Neural cell (in vitro differentiated cells): ENCODE data around the gene ENKUR.

Source experiments
- EZH2 ChIP-seq: fragments of 200-600, 300-800 bp; shearing (Covaris generic), sonication (generic); IDR thresholded peaks from 2 replicates; pipeline ENCODE4 v1.6.1; 2014; ENCODE audit warnings: antibody characterized with exemption, low read length, borderline replicate concordance, mild to moderate bottlenecking; ENCODE audit not compliant: insufficient read depth, poor library complexity, severe bottlenecking
- MXI1 ChIP-seq: fragments of 450-650 bp; conservative IDR thresholded peaks from 2 replicates; pipeline ENCODE4 v1.6.1; 2014; ENCODE audit warnings: antibody characterized with exemption, mild to moderate bottlenecking; ENCODE audit not compliant: poor library complexity, severe bottlenecking
- POLR2AphosphoS5 ChIP-seq: IDR thresholded peaks from 2 replicates; pipeline ENCODE4 v1.6.1; 2012
- TAF1 ChIP-seq: IDR thresholded peaks from 2 replicates; pipeline ENCODE4 v1.6.1; 2012; ENCODE audit warnings: low read depth
- TF ChIP-seq, protein P1 (sequence below): fragments of 450-650 bp; IDR thresholded peaks from 2 replicates; pipeline ENCODE4 v1.5.1; 2014; ENCODE audit warnings: antibody characterized with exemption, mild to moderate bottlenecking, moderate library complexity; ENCODE audit not compliant: poor library complexity, severe bottlenecking

DNA sequence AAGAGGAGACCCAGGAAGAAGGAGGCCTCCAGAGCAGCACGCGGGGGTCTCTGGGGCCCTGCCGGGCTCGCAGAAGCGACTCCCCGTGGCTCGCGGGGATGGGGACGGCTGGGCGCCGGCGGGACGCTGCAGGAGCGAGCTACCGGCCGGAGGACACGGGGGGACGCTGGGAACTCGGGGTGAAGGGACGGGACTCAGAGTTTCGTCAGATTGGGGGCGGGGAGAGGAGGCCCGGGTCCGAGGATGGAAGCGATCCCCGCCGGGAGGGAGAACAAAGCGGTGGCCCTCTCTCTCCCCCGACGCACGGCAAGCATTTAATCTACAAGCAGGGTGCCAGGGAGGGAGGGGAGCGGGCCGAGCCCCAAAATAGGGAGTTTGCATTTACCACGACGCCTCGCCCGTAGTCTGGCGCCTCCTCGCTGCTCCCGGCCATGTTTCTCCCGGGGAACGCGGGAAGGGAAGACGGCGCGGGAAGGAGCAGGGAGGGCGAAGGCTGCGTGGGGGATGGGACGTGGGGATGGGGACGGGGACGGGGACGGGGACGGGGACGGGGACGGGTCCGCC is 63.7 kb downstream of the ENKUR start, which contains the start of gene PRTFDC1:
- no peak for TF ChIP-seq POLR2AphosphoS5
- TF ChIP-seq, protein P1, sequence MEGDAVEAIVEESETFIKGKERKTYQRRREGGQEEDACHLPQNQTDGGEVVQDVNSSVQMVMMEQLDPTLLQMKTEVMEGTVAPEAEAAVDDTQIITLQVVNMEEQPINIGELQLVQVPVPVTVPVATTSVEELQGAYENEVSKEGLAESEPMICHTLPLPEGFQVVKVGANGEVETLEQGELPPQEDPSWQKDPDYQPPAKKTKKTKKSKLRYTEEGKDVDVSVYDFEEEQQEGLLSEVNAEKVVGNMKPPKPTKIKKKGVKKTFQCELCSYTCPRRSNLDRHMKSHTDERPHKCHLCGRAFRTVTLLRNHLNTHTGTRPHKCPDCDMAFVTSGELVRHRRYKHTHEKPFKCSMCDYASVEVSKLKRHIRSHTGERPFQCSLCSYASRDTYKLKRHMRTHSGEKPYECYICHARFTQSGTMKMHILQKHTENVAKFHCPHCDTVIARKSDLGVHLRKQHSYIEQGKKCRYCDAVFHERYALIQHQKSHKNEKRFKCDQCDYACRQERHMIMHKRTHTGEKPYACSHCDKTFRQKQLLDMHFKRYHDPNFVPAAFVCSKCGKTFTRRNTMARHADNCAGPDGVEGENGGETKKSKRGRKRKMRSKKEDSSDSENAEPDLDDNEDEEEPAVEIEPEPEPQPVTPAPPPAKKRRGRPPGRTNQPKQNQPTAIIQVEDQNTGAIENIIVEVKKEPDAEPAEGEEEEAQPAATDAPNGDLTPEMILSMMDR = no peak
- no peak for TF ChIP-seq EZH2
- TF ChIP-seq MXI1 = no peak
- no peak for TF ChIP-seq TAF1
